ENCODE results near the gene THSD4.
"Not testable (repeated sequence)": the region's sequence is repeated elsewhere in the genome, so short reads cannot be mapped to it uniquely, and the experiment has no call there.

DNA sequence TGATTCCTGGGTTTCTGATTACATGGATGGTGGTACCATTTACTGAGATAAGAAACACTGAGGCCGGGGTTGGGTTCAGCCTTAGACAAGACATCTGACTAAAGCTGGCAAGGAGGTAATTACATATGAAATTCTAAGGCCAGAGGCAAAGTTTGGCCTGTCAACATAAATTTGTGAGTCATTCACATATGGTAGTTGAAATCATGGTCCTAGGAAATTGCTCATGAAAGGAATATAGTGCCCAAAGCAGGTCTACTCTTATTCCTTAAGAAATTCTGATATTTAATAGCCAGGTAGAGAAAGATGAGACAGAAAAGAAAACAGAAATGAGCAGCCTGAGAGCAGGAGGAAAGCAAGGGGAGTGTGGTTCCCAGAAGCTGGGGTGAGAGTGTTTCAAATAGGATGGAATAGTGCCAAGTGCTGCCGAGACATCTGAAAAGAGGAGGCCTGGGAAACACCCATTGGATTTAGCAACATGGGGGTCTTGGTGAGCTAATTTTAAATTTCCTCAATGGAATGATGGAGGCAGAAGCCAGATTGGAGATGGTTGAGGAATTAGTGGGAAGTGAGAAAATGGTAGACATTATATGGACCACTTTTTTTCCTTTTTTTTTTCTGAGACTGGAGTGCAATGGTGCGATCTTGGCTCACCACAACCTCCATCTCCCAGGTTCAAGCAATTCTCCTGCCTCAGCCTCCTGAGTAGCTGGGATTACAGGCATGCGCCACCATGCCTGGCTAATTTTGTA lies 610.1 kb downstream of the THSD4 start:
- TF ChIP-seq, protein P1, sequence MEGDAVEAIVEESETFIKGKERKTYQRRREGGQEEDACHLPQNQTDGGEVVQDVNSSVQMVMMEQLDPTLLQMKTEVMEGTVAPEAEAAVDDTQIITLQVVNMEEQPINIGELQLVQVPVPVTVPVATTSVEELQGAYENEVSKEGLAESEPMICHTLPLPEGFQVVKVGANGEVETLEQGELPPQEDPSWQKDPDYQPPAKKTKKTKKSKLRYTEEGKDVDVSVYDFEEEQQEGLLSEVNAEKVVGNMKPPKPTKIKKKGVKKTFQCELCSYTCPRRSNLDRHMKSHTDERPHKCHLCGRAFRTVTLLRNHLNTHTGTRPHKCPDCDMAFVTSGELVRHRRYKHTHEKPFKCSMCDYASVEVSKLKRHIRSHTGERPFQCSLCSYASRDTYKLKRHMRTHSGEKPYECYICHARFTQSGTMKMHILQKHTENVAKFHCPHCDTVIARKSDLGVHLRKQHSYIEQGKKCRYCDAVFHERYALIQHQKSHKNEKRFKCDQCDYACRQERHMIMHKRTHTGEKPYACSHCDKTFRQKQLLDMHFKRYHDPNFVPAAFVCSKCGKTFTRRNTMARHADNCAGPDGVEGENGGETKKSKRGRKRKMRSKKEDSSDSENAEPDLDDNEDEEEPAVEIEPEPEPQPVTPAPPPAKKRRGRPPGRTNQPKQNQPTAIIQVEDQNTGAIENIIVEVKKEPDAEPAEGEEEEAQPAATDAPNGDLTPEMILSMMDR (IDR thresholded peaks at IDR 0.05): not testable (repeated sequence)
- not testable (repeated sequence) for TF ChIP-seq POLR2A (IDR thresholded peaks at IDR 0.05)
